ENCODE measurements around the gene ONECUT1. TPM values are rescaled to one million over a fixed set of nuclear protein-coding genes. Genes with fewer than 3 reads are reported as not detected.
"Not testable (repeated sequence)": the region's sequence is repeated elsewhere in the genome, so short reads cannot be mapped to it uniquely, and the experiment has no call there.

Gene ONECUT1
- total RNA-seq (under 1 TPM in 2 of 9 donors, not detected in 7; 0.06 to 0.18 TPM), polyA plus RNA-seq (not detected)
- long read RNA-seq, donor 1: 0 reads
- long read RNA-seq, donor 2: 0 reads
- long read RNA-seq, donor 3: 0 reads
- long read RNA-seq, donor 4: 0 reads
- long read RNA-seq, donor 5: 0 reads
- long read RNA-seq, donor 6: 0 reads
- long read RNA-seq, donor 7: 0 reads
- long read RNA-seq, donor 8: 0 reads
- long read RNA-seq, donor 9: 0 reads
- long read RNA-seq, donor 10: 0 reads

- Histone ChIP-seq H3K9me3 (replicated peaks in 1 of 3) (no peaks in the 10 kb centered on the region), H3K27ac (no peak within 1 kb of the TSS), H3K36me3 (replicated peaks in 1 of 2) (no peaks in the 10 kb centered on the region), H3K4me1 (replicated peaks in 1 of 2) (peaks cover 0 to 3% of the 10 kb centered on the region in 2 donors), H3K4me3 (peak within 1 kb of the TSS in 1 of 4 donors; percentile 47), H3K27me3 (peaks cover 75% of the 10 kb centered on the region)
- TF ChIP-seq POLR2A (IDR thresholded peaks at IDR 0.05) (no peak), CTCF (IDR thresholded peaks at IDR 0.05) (no peak)
- peak in 2 of 7 donors; percentile 19 to 39 for DNase-seq
- intact Hi-C loops (cut with DNase I): no loop called here
- WGBS, 4 donors: 1% methylated on average over 17 to 64 of the region's 64 CpGs
These were observed at the start of gene ONECUT1 for GRCh38 chr15:52790169-52790708. Gene ONECUT1, minus strand, starts transcription at chr15:52790336. Its CDS starts 452 bp downstream, at chr15:52789884.

DNA sequence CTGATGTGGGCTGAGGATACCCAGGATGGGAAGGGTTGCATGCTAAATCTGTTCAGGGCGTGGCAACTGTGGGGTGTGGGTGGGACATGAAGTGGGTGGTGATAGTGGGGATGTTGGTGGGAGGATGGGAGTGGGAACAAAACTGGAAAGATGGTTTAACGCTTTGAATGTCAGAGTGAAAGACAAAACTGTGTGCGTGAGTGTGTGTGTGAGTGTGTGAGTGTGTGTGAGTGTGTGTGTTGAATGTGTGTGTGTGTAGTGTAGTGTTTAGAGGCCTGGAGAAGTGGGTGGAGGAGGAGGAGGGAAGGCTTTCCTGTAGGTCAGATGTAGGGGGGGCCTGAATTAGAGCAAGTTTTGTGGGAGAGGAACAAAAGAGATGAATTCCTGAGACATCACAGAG, 44.2 kb upstream of the ONECUT1 start:
- DNase-seq: no peak
- intact Hi-C loops (cut with DNase I): no loop called here
- no peaks in the 10 kb centered on the region for H3K36me3 ChIP-seq (replicated peaks in 1 of 2)
- no peaks in the 10 kb centered on the region for H3K4me1 ChIP-seq (replicated peaks in 1 of 2)
- 64 to 74% (median 70%) methylated on average over 3 of the region's 3 CpGs for WGBS, 4 donors
- TF ChIP-seq POLR2A (IDR thresholded peaks at IDR 0.05) (no peak), CTCF (IDR thresholded peaks at IDR 0.05) (no peak)
- H3K27me3 ChIP-seq: no peaks in the 10 kb centered on the region
- no peak overlapping the region for H3K4me3 ChIP-seq
- no peaks in the 10 kb centered on the region for H3K9me3 ChIP-seq (replicated peaks in 1 of 3)
- H3K27ac ChIP-seq: no peak overlapping the region

- H3K27me3 ChIP-seq: peaks cover 10% of the 10 kb centered on the region
- intact Hi-C loops (cut with DNase I); H3K9me3 ChIP-seq (replicated peaks in 1 of 3); H3K27ac ChIP-seq; H3K4me3 ChIP-seq; H3K4me1 ChIP-seq (replicated peaks in 1 of 2); H3K36me3 ChIP-seq (replicated peaks in 1 of 2); DNase-seq: not testable (repeated sequence)
- 63 to 77% (median 73%) methylated on average over 10 to 14 of the region's 14 CpGs for WGBS, 4 donors
These were observed 34.2 kb upstream of the ONECUT1 start for GRCh38 chr15:52824169-52824942.

DNA sequence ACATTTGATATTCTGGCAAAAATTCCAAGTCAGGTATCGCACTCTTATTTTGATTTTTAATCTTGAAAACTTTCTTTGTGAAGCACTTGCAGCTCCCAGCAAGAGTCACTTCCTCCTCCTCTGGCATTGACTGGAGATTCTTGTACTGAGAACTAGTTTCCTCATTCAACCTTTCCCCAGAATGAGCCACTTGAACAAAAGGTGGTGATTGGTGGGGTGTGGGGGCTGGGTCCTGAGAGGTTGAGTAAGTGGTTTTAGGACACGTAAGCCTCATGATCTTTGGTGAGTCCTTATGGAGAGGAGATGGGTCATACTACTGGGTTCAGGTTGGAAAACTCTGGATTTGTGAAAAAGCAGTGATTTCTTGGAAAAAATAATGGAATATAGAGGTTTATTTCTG, 32.3 kb upstream of the ONECUT1 start:
- DNase-seq: no peak
- TF ChIP-seq CTCF (IDR thresholded peaks at IDR 0.05): no peak
- TF ChIP-seq POLR2A (IDR thresholded peaks at IDR 0.05): no peak
- H3K4me3 ChIP-seq: no peak overlapping the region
- H3K27ac ChIP-seq: no peak overlapping the region
- H3K9me3 ChIP-seq (replicated peaks in 1 of 3): no peaks in the 10 kb centered on the region
- H3K36me3 ChIP-seq (replicated peaks in 1 of 2): no peaks in the 10 kb centered on the region
- no peaks in the 10 kb centered on the region for H3K4me1 ChIP-seq (replicated peaks in 1 of 2)
- H3K27me3 ChIP-seq: peaks cover 10% of the 10 kb centered on the region
- 68 to 79% (median 77%) methylated on average over 2 of the region's 2 CpGs for WGBS, 4 donors
- intact Hi-C loops (cut with DNase I): no loop called here
